GM18498 (cell line): ENCODE measurements around the gene FAM20C.
"Not testable (repeated sequence)": the region's sequence is repeated elsewhere in the genome, so short reads cannot be mapped to it uniquely, and the experiment has no call there.

ENCODE experiments used
- ATAC-seq: cut with Tn5 transposase; IDR thresholded peaks from one replicate; pipeline ENCODE4 v1.9.1; 2021; ENCODE audit warnings: mild to moderate bottlenecking, moderate library complexity; ENCODE audit not compliant: unreplicated experiment

Gene FAM20C

GRCh38 chr7:255038-255435, 62.7 kb downstream of the FAM20C start:
- no peak for ATAC-seq

GRCh38 chr7:255721-256361, 63.5 kb downstream of the FAM20C start:
- no peak for ATAC-seq

GRCh38 chr7:256461-256940, 64.1 kb downstream of the FAM20C start:
- ATAC-seq = no peak

GRCh38 chr7:256981-257646, 64.7 kb downstream of the FAM20C start:
- ATAC-seq = no peak

- ATAC-seq = no peak
These were observed 65.2 kb downstream of the FAM20C start for GRCh38 chr7:257647-257992.

GRCh38 chr7:258476-259190, 66.3 kb downstream of the FAM20C start:
- no peak for ATAC-seq

- no peak for ATAC-seq
These were observed 66.8 kb downstream of the FAM20C start for GRCh38 chr7:259191-259505.

- ATAC-seq = no peak
These were observed 67.5 kb downstream of the FAM20C start for GRCh38 chr7:259751-260405.

GRCh38 chr7:260441-261281, 68.3 kb downstream of the FAM20C start:
- ATAC-seq = no peak

GRCh38 chr7:261341-262250, 69.2 kb downstream of the FAM20C start:
- ATAC-seq = no peak

GRCh38 chr7:262251-262572, 69.8 kb downstream of the FAM20C start:
- no peak for ATAC-seq

GRCh38 chr7:262631-263311, 70.4 kb downstream of the FAM20C start:
- not testable (repeated sequence) for ATAC-seq

GRCh38 chr7:263483-264351, 71.3 kb downstream of the FAM20C start:
- ATAC-seq = not testable (repeated sequence)

- ATAC-seq = no peak
These were observed 72.3 kb downstream of the FAM20C start for GRCh38 chr7:264541-265191.

- ATAC-seq = no peak
These were observed 73.0 kb downstream of the FAM20C start for GRCh38 chr7:265192-265997.

GRCh38 chr7:265998-266850, 73.9 kb downstream of the FAM20C start:
- no peak for ATAC-seq
